Activated CD4-positive, alpha-beta memory T cell treated with anti-CD3 and anti-CD28 coated beads for 36 hours (primary cell): ENCODE data around the gene LAMA5. TPM values are rescaled to one million over a fixed set of nuclear protein-coding genes. Genes with fewer than 3 reads are reported as not detected.

Source experiments
- CTCF ChIA-PET: fragments of 350-600 bp; sonication (Branson Sonifier 250); formaldehyde crosslinking; loops from one replicate; lab custom pipeline; 2021; ENCODE audit warnings: antibody characterized with exemption, inconsistent platforms; lab: Charles Lee
- POLR2A ChIA-PET: fragments of 350-600 bp; sonication (Branson Sonifier 250); formaldehyde crosslinking; loops from one replicate; lab custom pipeline; 2021; ENCODE audit warnings: antibody characterized with exemption; lab: Charles Lee
- DNase-seq: peaks from one replicate; pipeline ENCODE4 v3.0.0-alpha.2; 2020
- H3K27ac Mint-ChIP-seq: one replicate; pipeline ENCODE4 v1.8.0; 2021; ENCODE audit warnings: mixed read lengths
- H3K27me3 Mint-ChIP-seq: one replicate; pipeline ENCODE4 v1.8.0; 2021; ENCODE audit warnings: mixed read lengths
- H3K36me3 Mint-ChIP-seq: one replicate; pipeline ENCODE4 v1.8.0; 2021; ENCODE audit warnings: mixed read lengths
- H3K4me1 Mint-ChIP-seq: one replicate; pipeline ENCODE4 v1.8.0; 2021; ENCODE audit warnings: low read depth, mixed read lengths
- H3K4me3 Mint-ChIP-seq: one replicate; pipeline ENCODE4 v1.8.0; 2021; ENCODE audit warnings: mild to moderate bottlenecking, mixed read lengths
- H3K9me3 Mint-ChIP-seq: one replicate; pipeline ENCODE4 v1.8.0; 2021; ENCODE audit warnings: mixed read lengths
- intact Hi-C: fragments of 100-400 bp; cut with micrococcal nuclease; formaldehyde crosslinking; loops from one replicate; pipeline ENCODE4 v1.15.1; 2023
- total RNA-seq, 2 experiments: library from RNA; stranded (reverse); gene quantifications; one replicate each; pipeline ENCODE4 v1.2.3, GENCODE V29; 2021

LAMA5 gene
- total RNA-seq, 2 experiments from 2014 or later = 0.78 to 1.1 TPM

GRCh38 chr20:62280303-62280702 lies 86.8 kb downstream of the LAMA5 start:
- Mint-ChIP-seq H3K4me1 (no peaks in the 10 kb centered on the region), H3K27ac (no peak overlapping the region), H3K36me3 (peaks cover 23% of the 10 kb centered on the region), H3K9me3 (no peaks in the 10 kb centered on the region), H3K4me3 (no peak overlapping the region), H3K27me3 (no peaks in the 10 kb centered on the region)
- ChIA-PET POLR2A (no interaction called here), CTCF (no interaction called here)
- intact Hi-C loops = no loop called here
- no peak for DNase-seq

GRCh38 chr20:62277253-62277652 lies 89.9 kb downstream of the LAMA5 start:
- intact Hi-C loops = no loop called here
- no peak overlapping the region for H3K27ac Mint-ChIP-seq
- no peaks in the 10 kb centered on the region for H3K4me1 Mint-ChIP-seq
- H3K36me3 Mint-ChIP-seq = peaks cover 28% of the 10 kb centered on the region
- no peak overlapping the region for H3K4me3 Mint-ChIP-seq
- no peaks in the 10 kb centered on the region for H3K27me3 Mint-ChIP-seq
- POLR2A ChIA-PET = no interaction called here
- no peak for DNase-seq
- CTCF ChIA-PET = no interaction called here
- H3K9me3 Mint-ChIP-seq = no peaks in the 10 kb centered on the region

- Mint-ChIP-seq H3K9me3 (no peaks in the 10 kb centered on the region), H3K27me3 (no peaks in the 10 kb centered on the region), H3K27ac (no peak overlapping the region), H3K4me1 (no peaks in the 10 kb centered on the region), H3K4me3 (no peak overlapping the region), H3K36me3 (peaks cover 23% of the 10 kb centered on the region)
- intact Hi-C loops = no loop called here
- CTCF ChIA-PET = no interaction called here
- POLR2A ChIA-PET = no interaction called here
- no peak for DNase-seq
These were observed 90.7 kb downstream of the LAMA5 start for GRCh38 chr20:62276439-62276838.

GRCh38 chr20:62275219-62275618 lies 91.9 kb downstream of the LAMA5 start:
- H3K27me3 Mint-ChIP-seq = no peaks in the 10 kb centered on the region
- H3K36me3 Mint-ChIP-seq = peaks cover 19% of the 10 kb centered on the region
- POLR2A ChIA-PET = no interaction called here
- H3K9me3 Mint-ChIP-seq = no peaks in the 10 kb centered on the region
- no peak overlapping the region for H3K4me3 Mint-ChIP-seq
- no peaks in the 10 kb centered on the region for H3K4me1 Mint-ChIP-seq
- no peak overlapping the region for H3K27ac Mint-ChIP-seq
- CTCF ChIA-PET = no interaction called here
- DNase-seq = no peak
- intact Hi-C loops = no loop called here

DNA sequence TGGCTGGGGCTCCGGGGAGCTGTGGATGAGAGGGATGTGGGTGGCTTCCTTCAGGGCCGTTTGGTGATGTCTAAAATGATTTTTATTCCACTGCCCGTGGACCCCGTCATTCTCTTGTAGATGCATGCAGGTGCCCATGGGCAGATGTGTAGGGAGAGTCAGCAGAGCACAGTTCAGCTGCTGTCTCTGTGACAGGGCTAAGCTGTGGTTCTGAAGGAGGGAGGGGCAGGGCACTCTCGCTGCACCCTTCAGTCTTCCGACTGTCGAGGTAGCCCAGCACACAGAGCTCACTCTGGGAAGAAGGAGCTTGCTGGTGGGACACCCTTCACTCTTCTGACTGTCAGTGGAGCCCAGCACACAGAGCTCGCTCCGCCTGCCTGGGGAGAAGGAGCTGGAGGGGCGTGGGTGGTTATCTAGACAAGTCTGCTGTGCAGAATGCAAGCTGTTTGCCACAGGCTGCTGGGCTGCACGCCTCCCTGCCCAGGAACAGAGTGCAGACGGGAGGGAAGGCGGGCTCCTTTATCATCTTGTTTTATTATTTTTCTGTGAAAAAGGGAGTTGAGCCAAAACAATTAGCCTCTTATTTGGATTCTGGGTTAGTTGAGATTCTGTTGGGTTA lies 92.7 kb downstream of the LAMA5 start:
- no peaks in the 10 kb centered on the region for H3K27me3 Mint-ChIP-seq
- DNase-seq = no peak
- intact Hi-C loops = no loop called here
- H3K9me3 Mint-ChIP-seq = no peaks in the 10 kb centered on the region
- ChIA-PET CTCF (no interaction called here), POLR2A (no interaction called here)
- no peak overlapping the region for H3K27ac Mint-ChIP-seq
- no peaks in the 10 kb centered on the region for H3K4me1 Mint-ChIP-seq
- no peak overlapping the region for H3K4me3 Mint-ChIP-seq
- peaks cover 17% of the 10 kb centered on the region for H3K36me3 Mint-ChIP-seq

DNA sequence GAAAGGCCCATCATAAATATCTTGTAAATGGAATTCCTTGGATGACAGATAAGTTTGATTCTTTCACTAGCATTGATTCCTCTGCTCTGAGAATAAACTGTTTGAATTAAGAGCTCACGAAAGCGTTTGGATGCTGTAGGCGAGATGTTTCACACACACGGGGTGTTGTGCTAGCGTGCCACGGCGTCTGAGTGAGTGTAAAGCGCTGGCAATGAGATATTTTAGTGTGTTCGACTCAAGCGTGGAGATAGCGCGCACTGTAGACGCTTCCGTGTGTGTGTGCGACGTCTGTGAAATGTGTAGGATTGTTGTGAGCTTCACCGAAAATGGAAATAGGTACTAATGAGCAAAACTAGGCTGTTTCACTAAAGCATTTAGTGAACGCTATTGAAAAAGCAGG lies 93.7 kb downstream of the LAMA5 start:
- POLR2A ChIA-PET = no interaction called here

DNA sequence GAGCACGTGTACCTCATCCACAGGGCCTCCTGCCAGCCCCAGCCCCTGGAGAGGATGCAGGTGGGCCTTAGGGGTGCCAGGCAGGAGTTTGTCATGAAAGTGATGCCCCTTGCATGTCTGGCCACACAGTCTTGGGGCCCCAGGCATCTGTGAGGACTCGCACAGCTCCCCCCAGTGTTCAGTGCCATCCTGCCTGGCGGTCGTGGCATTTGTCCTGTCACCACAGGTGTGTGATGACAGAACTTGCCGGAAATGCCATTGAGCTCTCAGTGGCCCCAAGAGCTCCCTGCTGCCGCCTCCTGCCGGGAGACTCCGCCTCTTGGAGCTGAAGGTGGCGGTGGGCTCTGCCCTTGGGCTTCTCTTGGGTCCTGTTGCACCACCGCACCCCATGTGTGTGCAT lies 94.9 kb downstream of the LAMA5 start:
- no peak for DNase-seq
- intact Hi-C loops = no loop called here

More for the DNA sequence above, 93.7 kb downstream of the LAMA5 start:
- no peak overlapping the region for H3K27ac Mint-ChIP-seq
- H3K4me1 Mint-ChIP-seq = no peaks in the 10 kb centered on the region
- DNase-seq = no peak
- no peaks in the 10 kb centered on the region for H3K9me3 Mint-ChIP-seq
- H3K27me3 Mint-ChIP-seq = no peaks in the 10 kb centered on the region
- intact Hi-C loops = no loop called here
- H3K36me3 Mint-ChIP-seq = peaks cover 14% of the 10 kb centered on the region
- CTCF ChIA-PET = no interaction called here
- no peak overlapping the region for H3K4me3 Mint-ChIP-seq

DNA sequence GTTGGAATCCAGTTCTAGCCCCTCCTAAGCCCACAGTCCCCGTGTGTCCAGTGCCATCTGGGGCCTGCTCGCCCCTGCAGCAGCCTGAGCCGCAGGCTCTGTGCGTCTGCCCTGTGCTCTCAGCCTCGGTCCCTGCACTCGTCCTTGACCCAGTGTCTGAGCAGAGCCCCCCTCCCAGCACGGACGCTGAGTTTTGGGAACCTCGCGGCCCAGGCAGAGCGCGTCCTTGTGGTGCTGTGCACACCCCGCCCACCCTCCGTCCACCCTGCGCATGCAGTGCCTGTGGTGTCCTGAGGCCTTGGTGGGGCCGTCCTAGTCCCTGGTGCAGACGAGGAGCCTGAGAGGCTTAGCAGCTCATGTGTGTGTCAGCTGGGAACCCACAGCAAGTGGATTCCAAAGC lies 97.2 kb downstream of the LAMA5 start:
- Mint-ChIP-seq H3K4me3 (no peak overlapping the region), H3K27ac (no peak overlapping the region), H3K4me1 (no peaks in the 10 kb centered on the region), H3K9me3 (no peaks in the 10 kb centered on the region), H3K27me3 (no peaks in the 10 kb centered on the region), H3K36me3 (peaks cover 20% of the 10 kb centered on the region)
- intact Hi-C loops = no loop called here
- ChIA-PET CTCF (no interaction called here), POLR2A (no interaction called here)
- no peak for DNase-seq

More for the DNA sequence above, 94.9 kb downstream of the LAMA5 start:
- no peaks in the 10 kb centered on the region for H3K4me1 Mint-ChIP-seq
- no peak overlapping the region for H3K27ac Mint-ChIP-seq
- POLR2A ChIA-PET = no interaction called here
- CTCF ChIA-PET = no interaction called here
- no peak overlapping the region for H3K4me3 Mint-ChIP-seq
- H3K36me3 Mint-ChIP-seq = peaks cover 14% of the 10 kb centered on the region
- H3K9me3 Mint-ChIP-seq = no peaks in the 10 kb centered on the region
- H3K27me3 Mint-ChIP-seq = no peaks in the 10 kb centered on the region

DNA sequence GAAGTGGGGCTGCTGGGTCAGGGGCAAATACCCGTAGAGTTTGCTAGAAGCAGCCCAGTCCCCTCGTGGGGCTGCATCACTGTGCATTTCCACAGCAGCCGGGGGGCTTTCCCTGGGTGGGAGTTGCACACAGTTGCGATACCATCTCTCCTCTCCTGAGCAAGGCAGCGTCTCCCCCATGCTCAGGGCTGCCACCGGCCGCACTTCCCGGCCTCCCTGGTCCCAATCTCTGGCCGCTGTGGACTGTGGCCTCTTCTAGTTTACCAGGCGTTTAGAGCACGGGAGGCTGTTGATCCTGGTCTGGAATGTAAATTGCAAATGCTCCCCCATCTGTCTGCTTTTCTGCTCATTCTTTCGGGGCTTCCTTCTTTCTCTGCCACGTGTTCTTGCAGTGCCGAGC lies 97.7 kb downstream of the LAMA5 start:
- intact Hi-C loops = no loop called here
- no peaks in the 10 kb centered on the region for H3K9me3 Mint-ChIP-seq
- H3K27me3 Mint-ChIP-seq = no peaks in the 10 kb centered on the region
- no peak overlapping the region for H3K4me3 Mint-ChIP-seq
- no peak overlapping the region for H3K27ac Mint-ChIP-seq
- no peak for DNase-seq
- CTCF ChIA-PET = no interaction called here
- peaks cover 25% of the 10 kb centered on the region for H3K36me3 Mint-ChIP-seq
- H3K4me1 Mint-ChIP-seq = no peaks in the 10 kb centered on the region
- POLR2A ChIA-PET = no interaction called here

GRCh38 chr20:62268228-62268900 lies 98.7 kb downstream of the LAMA5 start:
- Mint-ChIP-seq H3K4me1 (no peaks in the 10 kb centered on the region), H3K9me3 (no peaks in the 10 kb centered on the region), H3K4me3 (no peak overlapping the region), H3K27me3 (no peaks in the 10 kb centered on the region), H3K36me3 (peaks cover 20% of the 10 kb centered on the region), H3K27ac (no peak overlapping the region)
- ChIA-PET CTCF (no interaction called here), POLR2A (no interaction called here)
- no peak for DNase-seq
- intact Hi-C loops = no loop called here

- intact Hi-C loops = no loop called here
- DNase-seq = no peak
- no peaks in the 10 kb centered on the region for H3K27me3 Mint-ChIP-seq
- H3K27ac Mint-ChIP-seq = no peak overlapping the region
- ChIA-PET CTCF (no interaction called here), POLR2A (no interaction called here)
- no peaks in the 10 kb centered on the region for H3K4me1 Mint-ChIP-seq
- H3K36me3 Mint-ChIP-seq = peaks cover 14% of the 10 kb centered on the region
- no peaks in the 10 kb centered on the region for H3K9me3 Mint-ChIP-seq
- H3K4me3 Mint-ChIP-seq = no peak overlapping the region
These were observed 99.6 kb downstream of the LAMA5 start for GRCh38 chr20:62267543-62267942.

DNA sequence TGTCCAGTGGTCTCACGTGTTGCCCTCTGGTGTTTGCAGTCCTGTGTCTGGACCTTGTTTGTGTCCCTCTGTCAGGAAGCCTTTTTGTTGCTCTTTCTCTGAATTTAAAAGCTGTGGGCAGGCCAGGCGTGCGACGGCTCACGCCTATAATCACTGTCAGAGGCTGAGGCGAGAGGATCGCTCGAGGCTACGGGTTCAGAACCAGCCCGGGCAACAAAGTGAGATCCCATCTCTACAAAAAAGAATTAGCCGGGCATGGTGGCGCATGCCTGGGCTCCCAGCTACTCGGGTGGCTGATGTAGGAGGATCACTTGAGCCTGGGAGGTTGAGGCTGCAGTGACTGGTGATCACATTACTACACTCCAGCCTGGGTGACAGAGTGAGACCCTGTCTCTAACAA lies 100.3 kb downstream of the LAMA5 start:
- intact Hi-C loops = no loop called here
- no peak for DNase-seq
- CTCF ChIA-PET = no interaction called here

GRCh38 chr20:62266340-62266739 lies 100.8 kb downstream of the LAMA5 start:
- Mint-ChIP-seq H3K9me3 (no peaks in the 10 kb centered on the region), H3K4me3 (no peak overlapping the region), H3K27ac (no peak overlapping the region), H3K27me3 (no peaks in the 10 kb centered on the region), H3K4me1 (no peaks in the 10 kb centered on the region), H3K36me3 (peaks cover 13% of the 10 kb centered on the region)
- ChIA-PET POLR2A (no interaction called here), CTCF (no interaction called here)
- intact Hi-C loops = no loop called here
- DNase-seq = peak; percentile 16

More for the DNA sequence above, 100.3 kb downstream of the LAMA5 start:
- H3K36me3 Mint-ChIP-seq = peaks cover 13% of the 10 kb centered on the region
- POLR2A ChIA-PET = no interaction called here
- H3K27ac Mint-ChIP-seq = no peak overlapping the region
- no peak overlapping the region for H3K4me3 Mint-ChIP-seq
- no peaks in the 10 kb centered on the region for H3K9me3 Mint-ChIP-seq
- no peaks in the 10 kb centered on the region for H3K4me1 Mint-ChIP-seq
- H3K27me3 Mint-ChIP-seq = no peaks in the 10 kb centered on the region
